ENCODE data around the gene RAB31. TPM values are rescaled to one million over a fixed set of nuclear protein-coding genes. Genes with fewer than 3 reads are reported as not detected.

Gene RAB31
- total and polyA plus RNA-seq, 10 donors = 12.3 to 112 (median 72.6) TPM

- no peak overlapping the region for H3K4me3 ChIP-seq
- H3K27me3 ChIP-seq (replicated peaks in 1 of 7) = peaks cover 0 to 9% (median 0%) of the 10 kb centered on the region in 7 donors
- intact Hi-C loops (cut with DNase I; ENCODE audit: low total_unique reads) = no loop called here
- H3K4me1 ChIP-seq = peaks cover 8 to 82% (median 36%) of the 10 kb centered on the region in 6 donors
- no peaks in the 10 kb centered on the region for H3K9me3 ChIP-seq
- H3K36me3 ChIP-seq = peaks cover 0 to 14% (median 0%) of the 10 kb centered on the region in 6 donors
- TF ChIP-seq POLR2A (IDR thresholded peaks at IDR 0.05) = no peak
- TF ChIP-seq POLR2AphosphoS5 (IDR thresholded peaks at IDR 0.05) = no peak
- TF ChIP-seq, protein P1, sequence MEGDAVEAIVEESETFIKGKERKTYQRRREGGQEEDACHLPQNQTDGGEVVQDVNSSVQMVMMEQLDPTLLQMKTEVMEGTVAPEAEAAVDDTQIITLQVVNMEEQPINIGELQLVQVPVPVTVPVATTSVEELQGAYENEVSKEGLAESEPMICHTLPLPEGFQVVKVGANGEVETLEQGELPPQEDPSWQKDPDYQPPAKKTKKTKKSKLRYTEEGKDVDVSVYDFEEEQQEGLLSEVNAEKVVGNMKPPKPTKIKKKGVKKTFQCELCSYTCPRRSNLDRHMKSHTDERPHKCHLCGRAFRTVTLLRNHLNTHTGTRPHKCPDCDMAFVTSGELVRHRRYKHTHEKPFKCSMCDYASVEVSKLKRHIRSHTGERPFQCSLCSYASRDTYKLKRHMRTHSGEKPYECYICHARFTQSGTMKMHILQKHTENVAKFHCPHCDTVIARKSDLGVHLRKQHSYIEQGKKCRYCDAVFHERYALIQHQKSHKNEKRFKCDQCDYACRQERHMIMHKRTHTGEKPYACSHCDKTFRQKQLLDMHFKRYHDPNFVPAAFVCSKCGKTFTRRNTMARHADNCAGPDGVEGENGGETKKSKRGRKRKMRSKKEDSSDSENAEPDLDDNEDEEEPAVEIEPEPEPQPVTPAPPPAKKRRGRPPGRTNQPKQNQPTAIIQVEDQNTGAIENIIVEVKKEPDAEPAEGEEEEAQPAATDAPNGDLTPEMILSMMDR (IDR thresholded peaks at IDR 0.05 in 8 of 11, conservative IDR thresholded peaks at IDR 0.05 in 3 of 11) = no peak
- peak overlapping the region in 4 of 8 donors; percentile 38 to 75 (median 60) for H3K27ac ChIP-seq
- no peak for DNase-seq
- WGBS, 5 donors = 79 to 91% (median 85%) methylated on average over 5 of the region's 5 CpGs
Measured at GRCh38 chr18:9740071-9740470, 32.0 kb downstream of the RAB31 start.

DNA sequence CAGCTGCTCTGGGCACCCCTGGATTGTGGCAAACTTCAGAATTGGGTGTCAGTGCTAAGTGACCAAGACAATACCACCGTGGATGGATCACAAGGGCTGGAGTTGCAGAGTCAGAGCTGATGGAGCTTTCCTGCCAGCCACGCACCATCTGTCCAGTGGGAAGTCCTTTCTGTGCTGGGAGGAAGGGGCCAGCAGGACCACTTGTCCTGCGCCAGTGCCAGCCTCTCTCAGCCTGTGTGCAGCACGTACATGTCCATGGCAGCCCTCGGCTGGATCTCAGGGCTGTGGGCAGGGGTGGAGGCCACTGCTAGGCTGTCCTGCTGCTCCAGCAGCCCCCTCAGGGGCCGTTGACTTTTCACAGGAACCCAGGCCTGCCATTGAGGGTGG, 33.3 kb downstream of the RAB31 start:
- Histone ChIP-seq H3K27me3 (replicated peaks in 1 of 7) (peaks cover 0 to 9% (median 0%) of the 10 kb centered on the region in 7 donors), H3K9me3 (no peaks in the 10 kb centered on the region), H3K27ac (peak overlapping the region in 5 of 8 donors; percentile 61 to 75 (median 71)), H3K36me3 (peaks cover 0 to 6% (median 0%) of the 10 kb centered on the region in 6 donors), H3K4me1 (peaks cover 8 to 70% (median 28%) of the 10 kb centered on the region in 6 donors), H3K4me3 (no peak overlapping the region)
- TF ChIP-seq POLR2AphosphoS5 (IDR thresholded peaks at IDR 0.05) (peak in 1 of 3 donors; percentile 54), POLR2A (IDR thresholded peaks at IDR 0.05) (no peak)
- TF ChIP-seq, protein P1 (IDR thresholded peaks at IDR 0.05 in 8 of 11, conservative IDR thresholded peaks at IDR 0.05 in 3 of 11) = no peak
- 77 to 92% (median 80%) methylated on average over 6 of the region's 6 CpGs for WGBS, 5 donors
- DNase-seq = peak; percentile 74
- intact Hi-C loops (cut with DNase I; ENCODE audit: low total_unique reads) = no loop called here

- Histone ChIP-seq H3K27ac (peak overlapping the region in 7 of 8 donors; percentile 12 to 75 (median 61)), H3K9me3 (no peaks in the 10 kb centered on the region), H3K36me3 (peaks cover 0 to 6% (median 0%) of the 10 kb centered on the region in 6 donors), H3K4me3 (peak overlapping the region in 3 of 8 donors; percentile 4 to 22 (median 20)), H3K4me1 (peaks cover 8 to 68% (median 25%) of the 10 kb centered on the region in 6 donors), H3K27me3 (replicated peaks in 1 of 7) (peaks cover 0 to 9% (median 0%) of the 10 kb centered on the region in 7 donors)
- intact Hi-C loops (cut with DNase I; ENCODE audit: low total_unique reads) = no loop called here
- TF ChIP-seq POLR2A (IDR thresholded peaks at IDR 0.05) (no peak), POLR2AphosphoS5 (IDR thresholded peaks at IDR 0.05) (no peak)
- TF ChIP-seq, protein P1 (IDR thresholded peaks at IDR 0.05 in 8 of 11, conservative IDR thresholded peaks at IDR 0.05 in 3 of 11) = no peak
- 57 to 65% (median 58%) methylated on average over 20 of the region's 20 CpGs for WGBS, 5 donors
- peak; percentile 69 for DNase-seq
Measured at GRCh38 chr18:9741793-9742523, 33.9 kb downstream of the RAB31 start.

DNA sequence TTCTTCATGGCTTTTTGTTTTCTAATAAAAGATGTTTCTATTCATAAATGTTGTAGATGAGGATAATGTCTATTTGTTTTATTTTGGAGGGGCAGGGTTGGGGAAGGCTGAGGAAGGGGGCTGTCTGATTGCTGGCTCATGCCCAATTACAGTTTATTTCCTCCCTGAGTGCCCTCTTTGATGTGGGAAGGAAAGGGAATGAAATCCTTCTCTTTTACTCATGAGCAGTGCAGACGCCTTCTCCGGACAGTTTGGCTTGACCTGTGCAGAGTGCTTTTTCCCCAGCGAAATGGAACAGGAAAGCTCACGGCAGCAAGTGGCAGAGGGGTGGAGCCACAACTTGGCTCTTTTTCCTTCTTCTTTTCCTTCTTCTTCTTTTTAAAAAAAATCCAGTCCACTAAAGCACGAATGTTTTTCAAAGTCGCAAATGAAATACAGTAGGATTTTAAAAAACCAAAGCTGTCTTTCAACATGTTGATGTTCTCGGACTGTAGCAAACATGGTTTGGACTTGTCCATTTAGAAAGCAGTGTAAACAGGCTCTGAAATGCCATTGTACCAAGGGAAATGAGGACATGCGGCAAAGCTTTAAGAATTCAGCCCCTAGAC, 34.5 kb downstream of the RAB31 start:
- Histone ChIP-seq H3K27me3 (replicated peaks in 1 of 7) (peaks cover 0 to 9% (median 0%) of the 10 kb centered on the region in 7 donors), H3K27ac (peak overlapping the region in 7 of 8 donors; percentile 40 to 75 (median 61)), H3K4me3 (peak overlapping the region in 5 of 8 donors; percentile 4 to 22 (median 15)), H3K9me3 (no peaks in the 10 kb centered on the region), H3K4me1 (peaks cover 8 to 62% (median 25%) of the 10 kb centered on the region in 6 donors), H3K36me3 (peaks cover 0 to 6% (median 0%) of the 10 kb centered on the region in 6 donors)
- intact Hi-C loops (cut with DNase I; ENCODE audit: low total_unique reads) = no loop called here
- peak; percentile 41 for DNase-seq
- 15 to 20% (median 17%) methylated on average over 8 of the region's 8 CpGs for WGBS, 5 donors
- TF ChIP-seq POLR2A (IDR thresholded peaks at IDR 0.05) = no peak
- no peak for TF ChIP-seq POLR2AphosphoS5 (IDR thresholded peaks at IDR 0.05)
- TF ChIP-seq, protein P1 (IDR thresholded peaks at IDR 0.05 in 8 of 11, conservative IDR thresholded peaks at IDR 0.05 in 3 of 11) = no peak
